GM21717 (cell line): ENCODE measurements around the gene GALM.
"Not testable (repeated sequence)": the region's sequence is repeated elsewhere in the genome, so short reads cannot be mapped to it uniquely, and the experiment has no call there.

ENCODE experiments used
- ATAC-seq: cut with Tn5 transposase; IDR thresholded peaks from one replicate; pipeline ENCODE4 v1.9.1; 2021; ENCODE audit warnings: mild to moderate bottlenecking, moderate library complexity; ENCODE audit not compliant: unreplicated experiment

GALM gene

GRCh38 chr2:38737000-38737698, 71.2 kb downstream of the GALM start:
- not testable (repeated sequence) for ATAC-seq

GRCh38 chr2:38737925-38738324, 72.0 kb downstream of the GALM start:
- ATAC-seq, result no peak

GRCh38 chr2:38739524-38739923, 73.6 kb downstream of the GALM start:
- no peak for ATAC-seq

GRCh38 chr2:38740851-38741731, 75.2 kb downstream of the GALM start:
- no peak for ATAC-seq

GRCh38 chr2:38742797-38743559, 77.1 kb downstream of the GALM start:
- no peak for ATAC-seq

GRCh38 chr2:38743672-38744398, 77.9 kb downstream of the GALM start:
- no peak for ATAC-seq

- ATAC-seq, result no peak
Observed at GRCh38 chr2:38744399-38744780, 78.5 kb downstream of the GALM start.

- no peak for ATAC-seq
Observed at GRCh38 chr2:38745267-38745666, 79.4 kb downstream of the GALM start.

- ATAC-seq, result no peak
Observed at GRCh38 chr2:38747007-38747424, 81.1 kb downstream of the GALM start.

- ATAC-seq, result no peak
Observed at GRCh38 chr2:38747819-38748218, 81.9 kb downstream of the GALM start.

- ATAC-seq, result no peak
Observed at GRCh38 chr2:38748391-38748790, 82.5 kb downstream of the GALM start.

- ATAC-seq, result no peak
Observed at GRCh38 chr2:38748943-38749804, 83.3 kb downstream of the GALM start.

GRCh38 chr2:38750011-38750890, 84.3 kb downstream of the GALM start:
- peak; percentile 35 for ATAC-seq

- ATAC-seq, result peak; percentile 80
Observed at GRCh38 chr2:38750891-38751595, 85.1 kb downstream of the GALM start, which contains the start of gene SRSF7. TSS of gene SRSF7 (minus strand) at chr2:38751361. CDS start at chr2:38751256, 105 bp downstream.

- ATAC-seq, result no peak
Observed at GRCh38 chr2:38751596-38752410, 85.9 kb downstream of the GALM start.

GRCh38 chr2:38754049-38754448, 88.1 kb downstream of the GALM start:
- ATAC-seq, result no peak

GRCh38 chr2:38754506-38754905, 88.6 kb downstream of the GALM start:
- ATAC-seq, result no peak
